HG03060 (cell line): ENCODE data around the gene SHROOM1.
"Not testable (repeated sequence)": the region's sequence is repeated elsewhere in the genome, so short reads cannot be mapped to it uniquely, and the experiment has no call there.

Experiments
- ATAC-seq: cut with Tn5 transposase; IDR thresholded peaks from one replicate; pipeline ENCODE4 v1.9.1; 2021; ENCODE audit warnings: low read depth, moderate number of reproducible peaks; ENCODE audit not compliant: unreplicated experiment

Gene SHROOM1

GRCh38 chr5:132808448-132808847, 22.0 kb downstream of the SHROOM1 start:
- ATAC-seq: no peak

- ATAC-seq: no peak
Measured at GRCh38 chr5:132807163-132807838, 23.1 kb downstream of the SHROOM1 start.

- not testable (repeated sequence) for ATAC-seq
Measured at GRCh38 chr5:132806804-132807162, 23.7 kb downstream of the SHROOM1 start.

- ATAC-seq: not testable (repeated sequence)
Measured at GRCh38 chr5:132805872-132806271, 24.6 kb downstream of the SHROOM1 start.

GRCh38 chr5:132804219-132804618, 26.2 kb downstream of the SHROOM1 start:
- ATAC-seq: not testable (repeated sequence)

GRCh38 chr5:132802685-132803066, 27.8 kb downstream of the SHROOM1 start:
- not testable (repeated sequence) for ATAC-seq

- ATAC-seq: no peak
Measured at GRCh38 chr5:132802044-132802684, 28.3 kb downstream of the SHROOM1 start.

- ATAC-seq: no peak
Measured at GRCh38 chr5:132800545-132800944, 29.9 kb downstream of the SHROOM1 start.

GRCh38 chr5:132799392-132799791, 31.1 kb downstream of the SHROOM1 start:
- no peak for ATAC-seq

- ATAC-seq: no peak
Measured at GRCh38 chr5:132797651-132798050, 32.8 kb downstream of the SHROOM1 start.

GRCh38 chr5:132791026-132791425, 39.4 kb downstream of the SHROOM1 start:
- no peak for ATAC-seq

- ATAC-seq: no peak
Measured at GRCh38 chr5:132790201-132790865, 40.1 kb downstream of the SHROOM1 start.

GRCh38 chr5:132788990-132789886, 41.2 kb downstream of the SHROOM1 start:
- no peak for ATAC-seq

- ATAC-seq: no peak
Measured at GRCh38 chr5:132788508-132788907, 41.9 kb downstream of the SHROOM1 start.

GRCh38 chr5:132787076-132787475, 43.4 kb downstream of the SHROOM1 start:
- ATAC-seq: no peak

GRCh38 chr5:132785864-132786263, 44.6 kb downstream of the SHROOM1 start:
- no peak for ATAC-seq

- ATAC-seq: no peak
Measured at GRCh38 chr5:132785365-132785764, 45.1 kb downstream of the SHROOM1 start.

- no peak for ATAC-seq
Measured at GRCh38 chr5:132782101-132782500, 48.3 kb downstream of the SHROOM1 start.

GRCh38 chr5:132781029-132781428, 49.4 kb downstream of the SHROOM1 start:
- ATAC-seq: no peak

GRCh38 chr5:132780577-132780976, 49.9 kb downstream of the SHROOM1 start:
- no peak for ATAC-seq

- ATAC-seq: no peak
Measured at GRCh38 chr5:132779961-132780360, 50.5 kb downstream of the SHROOM1 start.
